ENCODE data around the gene PARP6. TPM values are rescaled to one million over a fixed set of nuclear protein-coding genes. Genes with fewer than 3 reads are reported as not detected.

PARP6 gene
- polyA plus RNA-seq, 1 of the 3 experiments (the other 2 are of a cell fraction) = 57.7 TPM

DNA sequence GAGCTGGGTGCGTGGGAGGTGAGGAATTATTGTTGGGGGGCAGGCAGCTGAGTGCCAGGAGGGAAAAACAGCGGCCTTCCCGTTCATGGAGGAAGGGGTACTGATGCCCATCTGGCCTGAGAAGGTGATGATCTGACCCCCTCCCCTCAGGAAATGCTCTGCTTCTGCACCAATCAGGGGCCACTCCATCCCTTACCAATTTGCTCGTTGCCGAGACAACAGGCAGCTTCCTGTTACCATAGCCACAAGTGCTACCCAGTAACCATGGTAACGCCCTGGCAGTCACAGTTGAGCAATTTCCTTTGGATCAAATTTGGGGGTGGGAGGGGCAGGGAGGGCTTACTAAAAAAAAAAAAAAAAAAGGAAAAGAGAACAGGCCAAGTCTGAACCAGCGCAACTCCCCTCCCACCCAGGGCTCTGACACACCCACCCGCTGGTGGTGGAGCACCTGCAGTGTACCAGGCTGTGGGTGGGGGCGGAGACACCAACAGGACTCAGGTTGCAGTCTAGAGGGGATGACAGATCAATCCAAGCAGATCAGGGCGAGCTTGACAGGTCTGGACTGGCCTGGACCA is 33.9 kb upstream of the PARP6 start:
- H3K27ac ChIP-seq (ENCODE audit: low read depth in 2 of 2, low read length in 1 of 2) = no peak overlapping the region
- no peaks in the 10 kb centered on the region for H4K20me1 ChIP-seq (ENCODE audit: insufficient read depth)
- peak; percentile 74; the same call in 1 of the 2 replicates for TF ChIP-seq MXI1 (IDR thresholded peaks at IDR 0.05; ENCODE audit: low read depth, low read length)
- peak; percentile 84 for TF ChIP-seq RFX5 (IDR thresholded peaks at IDR 0.05; ENCODE audit: low read length)
- TF ChIP-seq RCOR1 (IDR thresholded peaks at IDR 0.05; ENCODE audit: low read length) = no peak
- no peaks in the 10 kb centered on the region for H3F3A ChIP-seq (replicated peaks; ENCODE audit: insufficient read depth)
- no peaks in the 10 kb centered on the region for H3K79me2 ChIP-seq (ENCODE audit: insufficient read depth)
- ChIA-PET POLR2A (no interaction called here), CTCF (no interaction called here)
- H3K9me3 ChIP-seq = no peaks in the 10 kb centered on the region
- H3K4me2 ChIP-seq = no peak overlapping the region
- H3K9ac ChIP-seq = no peak overlapping the region
- H3K27me3 ChIP-seq (ENCODE audit: insufficient read depth) = no peaks in the 10 kb centered on the region; the same call in 1 of the 2 replicates
- H3K9me2 ChIP-seq = no peaks in the 10 kb centered on the region
- H3K4me3 ChIP-seq (ENCODE audit: low read depth in 2 of 2, low read length in 1 of 2) = no peak overlapping the region
- no peak overlapping the region for H2AFZ ChIP-seq (ENCODE audit: low read depth)
- H3K36me3 ChIP-seq (replicated peaks in 1 of 2; ENCODE audit: control insufficient read depth in 1 of 2, insufficient read depth in 2 of 2, low read length in 1 of 2) = no peaks in the 10 kb centered on the region
- WGBS (ENCODE audit: low lambda C conversion rate) = 61% methylated on average over 10 of the region's 10 CpGs
- DNase-seq = peak; percentile 76
- H3K4me1 ChIP-seq (ENCODE audit: control insufficient read depth in 1 of 2, insufficient read depth in 2 of 2, low read depth in 1 of 2, low read length in 1 of 2) = peaks cover 0 to 7% of the 10 kb centered on the region in 2 experiments; a peak in 1 of 4 replicates

DNA sequence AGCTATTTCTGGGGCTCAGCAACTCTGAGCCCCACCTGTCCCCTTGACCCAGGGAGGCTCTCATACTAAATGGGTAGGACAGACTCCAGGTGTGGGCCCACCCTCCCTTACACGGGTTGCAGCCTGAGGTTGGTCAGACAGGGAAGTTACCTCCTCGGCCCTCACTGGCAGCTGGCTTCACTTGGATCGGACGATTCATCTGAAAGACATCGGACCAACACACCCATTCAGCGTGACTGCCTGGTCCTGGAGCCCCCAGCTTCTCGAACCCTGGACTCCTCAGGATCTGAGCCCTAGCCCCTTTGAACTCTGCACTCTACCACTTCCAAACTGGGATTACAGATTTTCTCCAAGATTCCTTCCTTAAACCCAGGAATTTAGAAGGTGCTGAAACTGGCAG is 32.2 kb upstream of the PARP6 start:
- Histone ChIP-seq H2AFZ (ENCODE audit: low read depth) (no peak overlapping the region), H3K9ac (no peak overlapping the region), H4K20me1 (ENCODE audit: insufficient read depth) (no peaks in the 10 kb centered on the region), H3K4me1 (ENCODE audit: control insufficient read depth in 1 of 2, insufficient read depth in 2 of 2, low read depth in 1 of 2, low read length in 1 of 2) (peaks cover 0 to 7% of the 10 kb centered on the region in 2 experiments; a peak in 1 of 4 replicates), H3K4me2 (no peak overlapping the region), H3K27ac (ENCODE audit: low read depth in 2 of 2, low read length in 1 of 2) (no peak overlapping the region), H3K27me3 (ENCODE audit: insufficient read depth) (no peaks in the 10 kb centered on the region; the same call in 1 of the 2 replicates), H3K9me2 (no peaks in the 10 kb centered on the region), H3K9me3 (no peaks in the 10 kb centered on the region), H3F3A (replicated peaks; ENCODE audit: insufficient read depth) (no peaks in the 10 kb centered on the region), H3K79me2 (ENCODE audit: insufficient read depth) (no peaks in the 10 kb centered on the region), H3K36me3 (replicated peaks in 1 of 2; ENCODE audit: control insufficient read depth in 1 of 2, insufficient read depth in 2 of 2, low read length in 1 of 2) (no peaks in the 10 kb centered on the region), H3K4me3 (ENCODE audit: low read depth in 2 of 2, low read length in 1 of 2) (no peak overlapping the region)
- DNase-seq = no peak
- POLR2A ChIA-PET = no interaction called here
- CTCF ChIA-PET = interaction anchor here (1.8 kb wide), 1 partner anchor 9 kb away, joined by 7 read pairs; no protein-coding TSS in a partner anchor
- 85% methylated on average over 5 of the region's 7 CpGs for WGBS (ENCODE audit: low lambda C conversion rate)
- TF ChIP-seq TCF12 (IDR thresholded peaks at IDR 0.05) (no peak), SIN3A (IDR thresholded peaks at IDR 0.05; ENCODE audit: borderline replicate concordance, low read depth, low read length) (no peak), SMC3 (IDR thresholded peaks at IDR 0.05; ENCODE audit: low read depth, low read length) (no peak), MXI1 (IDR thresholded peaks at IDR 0.05; ENCODE audit: low read depth, low read length) (no peak), RCOR1 (IDR thresholded peaks at IDR 0.05; ENCODE audit: low read length) (no peak), EP300 (IDR thresholded peaks at IDR 0.05; ENCODE audit: borderline replicate concordance in 1 of 2, low read depth in 1 of 2, low read length in 1 of 2) (no peak), FOXJ3 (CRISPR knock-in tag; IDR thresholded peaks at IDR 0.05) (no peak), EZH2phosphoT487 (IDR thresholded peaks at IDR 0.05; ENCODE audit: borderline replicate concordance, low read depth) (no peak), RXRA (IDR thresholded peaks at IDR 0.05; ENCODE audit: borderline replicate concordance, low read depth) (no peak), RFX5 (IDR thresholded peaks at IDR 0.05; ENCODE audit: low read length) (no peak), CHD2 (IDR thresholded peaks at IDR 0.05; ENCODE audit: low read length, partially characterized antibody) (no peak), RAD21 (IDR thresholded peaks at IDR 0.05; ENCODE audit: low read length) (no peak), NFIC (IDR thresholded peaks at IDR 0.05; ENCODE audit: borderline replicate concordance) (no peak), TAF1 (IDR thresholded peaks at IDR 0.05; ENCODE audit: borderline replicate concordance, low read depth, low read length) (no peak)
- TF ChIP-seq, protein P1, sequence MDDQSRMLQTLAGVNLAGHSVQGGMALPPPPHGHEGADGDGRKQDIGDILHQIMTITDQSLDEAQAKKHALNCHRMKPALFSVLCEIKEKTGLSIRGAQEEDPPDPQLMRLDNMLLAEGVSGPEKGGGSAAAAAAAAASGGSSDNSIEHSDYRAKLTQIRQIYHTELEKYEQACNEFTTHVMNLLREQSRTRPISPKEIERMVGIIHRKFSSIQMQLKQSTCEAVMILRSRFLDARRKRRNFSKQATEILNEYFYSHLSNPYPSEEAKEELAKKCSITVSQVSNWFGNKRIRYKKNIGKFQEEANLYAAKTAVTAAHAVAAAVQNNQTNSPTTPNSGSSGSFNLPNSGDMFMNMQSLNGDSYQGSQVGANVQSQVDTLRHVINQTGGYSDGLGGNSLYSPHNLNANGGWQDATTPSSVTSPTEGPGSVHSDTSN (IDR thresholded peaks at IDR 0.05) = no peak
- TF ChIP-seq, protein P2, sequence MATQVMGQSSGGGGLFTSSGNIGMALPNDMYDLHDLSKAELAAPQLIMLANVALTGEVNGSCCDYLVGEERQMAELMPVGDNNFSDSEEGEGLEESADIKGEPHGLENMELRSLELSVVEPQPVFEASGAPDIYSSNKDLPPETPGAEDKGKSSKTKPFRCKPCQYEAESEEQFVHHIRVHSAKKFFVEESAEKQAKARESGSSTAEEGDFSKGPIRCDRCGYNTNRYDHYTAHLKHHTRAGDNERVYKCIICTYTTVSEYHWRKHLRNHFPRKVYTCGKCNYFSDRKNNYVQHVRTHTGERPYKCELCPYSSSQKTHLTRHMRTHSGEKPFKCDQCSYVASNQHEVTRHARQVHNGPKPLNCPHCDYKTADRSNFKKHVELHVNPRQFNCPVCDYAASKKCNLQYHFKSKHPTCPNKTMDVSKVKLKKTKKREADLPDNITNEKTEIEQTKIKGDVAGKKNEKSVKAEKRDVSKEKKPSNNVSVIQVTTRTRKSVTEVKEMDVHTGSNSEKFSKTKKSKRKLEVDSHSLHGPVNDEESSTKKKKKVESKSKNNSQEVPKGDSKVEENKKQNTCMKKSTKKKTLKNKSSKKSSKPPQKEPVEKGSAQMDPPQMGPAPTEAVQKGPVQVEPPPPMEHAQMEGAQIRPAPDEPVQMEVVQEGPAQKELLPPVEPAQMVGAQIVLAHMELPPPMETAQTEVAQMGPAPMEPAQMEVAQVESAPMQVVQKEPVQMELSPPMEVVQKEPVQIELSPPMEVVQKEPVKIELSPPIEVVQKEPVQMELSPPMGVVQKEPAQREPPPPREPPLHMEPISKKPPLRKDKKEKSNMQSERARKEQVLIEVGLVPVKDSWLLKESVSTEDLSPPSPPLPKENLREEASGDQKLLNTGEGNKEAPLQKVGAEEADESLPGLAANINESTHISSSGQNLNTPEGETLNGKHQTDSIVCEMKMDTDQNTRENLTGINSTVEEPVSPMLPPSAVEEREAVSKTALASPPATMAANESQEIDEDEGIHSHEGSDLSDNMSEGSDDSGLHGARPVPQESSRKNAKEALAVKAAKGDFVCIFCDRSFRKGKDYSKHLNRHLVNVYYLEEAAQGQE (IDR thresholded peaks at IDR 0.05; ENCODE audit: low read depth, low read length) = no peak
- TF ChIP-seq, protein P3, sequence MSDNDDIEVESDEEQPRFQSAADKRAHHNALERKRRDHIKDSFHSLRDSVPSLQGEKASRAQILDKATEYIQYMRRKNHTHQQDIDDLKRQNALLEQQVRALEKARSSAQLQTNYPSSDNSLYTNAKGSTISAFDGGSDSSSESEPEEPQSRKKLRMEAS (IDR thresholded peaks at IDR 0.05; ENCODE audit: low read depth) = no peak
- TF ChIP-seq, protein P4, sequence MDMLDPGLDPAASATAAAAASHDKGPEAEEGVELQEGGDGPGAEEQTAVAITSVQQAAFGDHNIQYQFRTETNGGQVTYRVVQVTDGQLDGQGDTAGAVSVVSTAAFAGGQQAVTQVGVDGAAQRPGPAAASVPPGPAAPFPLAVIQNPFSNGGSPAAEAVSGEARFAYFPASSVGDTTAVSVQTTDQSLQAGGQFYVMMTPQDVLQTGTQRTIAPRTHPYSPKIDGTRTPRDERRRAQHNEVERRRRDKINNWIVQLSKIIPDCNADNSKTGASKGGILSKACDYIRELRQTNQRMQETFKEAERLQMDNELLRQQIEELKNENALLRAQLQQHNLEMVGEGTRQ (IDR thresholded peaks at IDR 0.05; ENCODE audit: borderline replicate concordance, low read depth, low read length) = no peak
- TF ChIP-seq, protein P5, sequence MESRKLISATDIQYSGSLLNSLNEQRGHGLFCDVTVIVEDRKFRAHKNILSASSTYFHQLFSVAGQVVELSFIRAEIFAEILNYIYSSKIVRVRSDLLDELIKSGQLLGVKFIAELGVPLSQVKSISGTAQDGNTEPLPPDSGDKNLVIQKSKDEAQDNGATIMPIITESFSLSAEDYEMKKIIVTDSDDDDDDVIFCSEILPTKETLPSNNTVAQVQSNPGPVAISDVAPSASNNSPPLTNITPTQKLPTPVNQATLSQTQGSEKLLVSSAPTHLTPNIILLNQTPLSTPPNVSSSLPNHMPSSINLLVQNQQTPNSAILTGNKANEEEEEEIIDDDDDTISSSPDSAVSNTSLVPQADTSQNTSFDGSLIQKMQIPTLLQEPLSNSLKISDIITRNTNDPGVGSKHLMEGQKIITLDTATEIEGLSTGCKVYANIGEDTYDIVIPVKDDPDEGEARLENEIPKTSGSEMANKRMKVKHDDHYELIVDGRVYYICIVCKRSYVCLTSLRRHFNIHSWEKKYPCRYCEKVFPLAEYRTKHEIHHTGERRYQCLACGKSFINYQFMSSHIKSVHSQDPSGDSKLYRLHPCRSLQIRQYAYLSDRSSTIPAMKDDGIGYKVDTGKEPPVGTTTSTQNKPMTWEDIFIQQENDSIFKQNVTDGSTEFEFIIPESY (IDR thresholded peaks at IDR 0.05; ENCODE audit: borderline replicate concordance, low read depth) = no peak

Data from SK-N-SH (cell line).